SW480 (cell line): Measurements from ENCODE around the gene LAMB1.
"Not testable (repeated sequence)": the region's sequence is repeated elsewhere in the genome, so short reads cannot be mapped to it uniquely, and the experiment has no call there.

Experiments
- DNase-seq: peaks from one replicate; pipeline ENCODE4 v3.0.0-alpha.2; 2016; ENCODE audit warnings: low spot score

LAMB1 gene

GRCh38 chr7:108002726-108003598 is at the start of gene LAMB1:
Gene LAMB1 (minus strand): TSS chr7:108003161. CDS start chr7:108002885, 276 bp downstream.
- DNase-seq: peak; percentile 59

GRCh38 chr7:108051454-108051853 is 48.5 kb upstream of the LAMB1 start:
- DNase-seq: no peak

GRCh38 chr7:108049962-108050361 is 47.0 kb upstream of the LAMB1 start:
- no peak for DNase-seq

- no peak for DNase-seq
These were observed 45.5 kb upstream of the LAMB1 start for GRCh38 chr7:108048422-108048821.

GRCh38 chr7:108046952-108047506 is 44.1 kb upstream of the LAMB1 start:
- no peak for DNase-seq

GRCh38 chr7:108045669-108046068 is 42.7 kb upstream of the LAMB1 start:
- no peak for DNase-seq

GRCh38 chr7:108045154-108045553 is 42.2 kb upstream of the LAMB1 start:
- DNase-seq: no peak

- no peak for DNase-seq
These were observed 41.4 kb upstream of the LAMB1 start for GRCh38 chr7:108044345-108044744.

- no peak for DNase-seq
These were observed 36.0 kb upstream of the LAMB1 start for GRCh38 chr7:108038986-108039385.

- no peak for DNase-seq
These were observed 34.8 kb upstream of the LAMB1 start for GRCh38 chr7:108037741-108038140.

- DNase-seq: no peak
These were observed 34.2 kb upstream of the LAMB1 start for GRCh38 chr7:108037140-108037539.

- DNase-seq: no peak
These were observed 31.6 kb upstream of the LAMB1 start for GRCh38 chr7:108034586-108034985.

GRCh38 chr7:108033776-108034497 is 31.0 kb upstream of the LAMB1 start:
- DNase-seq: no peak

- DNase-seq: not testable (repeated sequence)
These were observed 30.3 kb upstream of the LAMB1 start for GRCh38 chr7:108033309-108033708.

GRCh38 chr7:108030516-108030915 is 27.6 kb upstream of the LAMB1 start:
- DNase-seq: no peak

GRCh38 chr7:108029034-108029433 is 26.1 kb upstream of the LAMB1 start:
- DNase-seq: no peak

- no peak for DNase-seq
These were observed 25.1 kb upstream of the LAMB1 start for GRCh38 chr7:108028111-108028510.

- DNase-seq: no peak
These were observed 24.3 kb upstream of the LAMB1 start for GRCh38 chr7:108027239-108027638.

- no peak for DNase-seq
These were observed 23.7 kb upstream of the LAMB1 start for GRCh38 chr7:108026647-108027046.

GRCh38 chr7:108026116-108026515 is 23.2 kb upstream of the LAMB1 start:
- no peak for DNase-seq

GRCh38 chr7:108024538-108024937 is 21.6 kb upstream of the LAMB1 start:
- DNase-seq: no peak

GRCh38 chr7:108020585-108020984 is 17.6 kb upstream of the LAMB1 start:
- no peak for DNase-seq

- no peak for DNase-seq
These were observed 15.7 kb upstream of the LAMB1 start for GRCh38 chr7:108018668-108019067.
